ENCODE data around the gene RNF166.

DNA sequence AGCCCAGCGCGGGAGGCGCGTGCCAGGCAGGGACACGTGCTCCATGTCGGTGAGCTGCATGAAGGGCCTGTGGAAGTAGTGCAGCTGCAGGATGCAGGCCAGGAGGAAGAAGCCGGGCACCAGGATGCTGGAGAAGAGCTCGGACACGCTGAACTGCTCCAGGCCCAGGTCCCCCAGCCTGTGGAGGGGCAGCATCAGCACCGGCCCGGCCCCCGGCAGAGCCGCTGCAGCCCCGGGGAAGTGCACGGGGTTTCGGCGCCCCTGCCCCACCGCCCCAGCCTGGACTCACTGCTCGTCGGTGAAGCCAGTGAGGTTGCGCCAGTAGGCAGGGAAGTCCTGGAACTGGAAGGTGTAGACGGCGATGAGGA is 28.1 kb upstream of the RNF166 start:
- no peak for TF ChIP-seq TAF1 (conservative IDR thresholded peaks at IDR 0.05)
- TF ChIP-seq, protein P1, sequence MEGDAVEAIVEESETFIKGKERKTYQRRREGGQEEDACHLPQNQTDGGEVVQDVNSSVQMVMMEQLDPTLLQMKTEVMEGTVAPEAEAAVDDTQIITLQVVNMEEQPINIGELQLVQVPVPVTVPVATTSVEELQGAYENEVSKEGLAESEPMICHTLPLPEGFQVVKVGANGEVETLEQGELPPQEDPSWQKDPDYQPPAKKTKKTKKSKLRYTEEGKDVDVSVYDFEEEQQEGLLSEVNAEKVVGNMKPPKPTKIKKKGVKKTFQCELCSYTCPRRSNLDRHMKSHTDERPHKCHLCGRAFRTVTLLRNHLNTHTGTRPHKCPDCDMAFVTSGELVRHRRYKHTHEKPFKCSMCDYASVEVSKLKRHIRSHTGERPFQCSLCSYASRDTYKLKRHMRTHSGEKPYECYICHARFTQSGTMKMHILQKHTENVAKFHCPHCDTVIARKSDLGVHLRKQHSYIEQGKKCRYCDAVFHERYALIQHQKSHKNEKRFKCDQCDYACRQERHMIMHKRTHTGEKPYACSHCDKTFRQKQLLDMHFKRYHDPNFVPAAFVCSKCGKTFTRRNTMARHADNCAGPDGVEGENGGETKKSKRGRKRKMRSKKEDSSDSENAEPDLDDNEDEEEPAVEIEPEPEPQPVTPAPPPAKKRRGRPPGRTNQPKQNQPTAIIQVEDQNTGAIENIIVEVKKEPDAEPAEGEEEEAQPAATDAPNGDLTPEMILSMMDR (IDR thresholded peaks at IDR 0.05; ENCODE audit: low read depth, low read length, missing input control): no peak
- TF ChIP-seq NR2F2 (IDR thresholded peaks at IDR 0.05): no peak
- TF ChIP-seq RAD21 (IDR thresholded peaks at IDR 0.05): no peak
- TF ChIP-seq, protein P2, sequence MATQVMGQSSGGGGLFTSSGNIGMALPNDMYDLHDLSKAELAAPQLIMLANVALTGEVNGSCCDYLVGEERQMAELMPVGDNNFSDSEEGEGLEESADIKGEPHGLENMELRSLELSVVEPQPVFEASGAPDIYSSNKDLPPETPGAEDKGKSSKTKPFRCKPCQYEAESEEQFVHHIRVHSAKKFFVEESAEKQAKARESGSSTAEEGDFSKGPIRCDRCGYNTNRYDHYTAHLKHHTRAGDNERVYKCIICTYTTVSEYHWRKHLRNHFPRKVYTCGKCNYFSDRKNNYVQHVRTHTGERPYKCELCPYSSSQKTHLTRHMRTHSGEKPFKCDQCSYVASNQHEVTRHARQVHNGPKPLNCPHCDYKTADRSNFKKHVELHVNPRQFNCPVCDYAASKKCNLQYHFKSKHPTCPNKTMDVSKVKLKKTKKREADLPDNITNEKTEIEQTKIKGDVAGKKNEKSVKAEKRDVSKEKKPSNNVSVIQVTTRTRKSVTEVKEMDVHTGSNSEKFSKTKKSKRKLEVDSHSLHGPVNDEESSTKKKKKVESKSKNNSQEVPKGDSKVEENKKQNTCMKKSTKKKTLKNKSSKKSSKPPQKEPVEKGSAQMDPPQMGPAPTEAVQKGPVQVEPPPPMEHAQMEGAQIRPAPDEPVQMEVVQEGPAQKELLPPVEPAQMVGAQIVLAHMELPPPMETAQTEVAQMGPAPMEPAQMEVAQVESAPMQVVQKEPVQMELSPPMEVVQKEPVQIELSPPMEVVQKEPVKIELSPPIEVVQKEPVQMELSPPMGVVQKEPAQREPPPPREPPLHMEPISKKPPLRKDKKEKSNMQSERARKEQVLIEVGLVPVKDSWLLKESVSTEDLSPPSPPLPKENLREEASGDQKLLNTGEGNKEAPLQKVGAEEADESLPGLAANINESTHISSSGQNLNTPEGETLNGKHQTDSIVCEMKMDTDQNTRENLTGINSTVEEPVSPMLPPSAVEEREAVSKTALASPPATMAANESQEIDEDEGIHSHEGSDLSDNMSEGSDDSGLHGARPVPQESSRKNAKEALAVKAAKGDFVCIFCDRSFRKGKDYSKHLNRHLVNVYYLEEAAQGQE (IDR thresholded peaks at IDR 0.05): no peak
